NCI-H82 treated with DMSO at 0.1 percent for 48 hours (cell line): ENCODE measurements around the gene SORL1-AS1.

ENCODE experiments used
- DNase-seq: peaks from one replicate; lab custom pipeline; 2025; ENCODE audit not compliant: unreplicated experiment; lab: John Stamatoyannopoulos, UW

The SORL1-AS1 gene

GRCh38 chr11:121476379-121477032, 23.7 kb upstream of the SORL1-AS1 start:
- no peak for DNase-seq

- DNase-seq: no peak
These were observed 21.9 kb upstream of the SORL1-AS1 start for GRCh38 chr11:121474680-121475079.

- DNase-seq: no peak
These were observed 20.5 kb upstream of the SORL1-AS1 start for GRCh38 chr11:121473064-121473777.

GRCh38 chr11:121472312-121472711, 19.5 kb upstream of the SORL1-AS1 start:
- no peak for DNase-seq

GRCh38 chr11:121471167-121471566, 18.4 kb upstream of the SORL1-AS1 start:
- no peak for DNase-seq

- DNase-seq: no peak
These were observed 17.1 kb upstream of the SORL1-AS1 start for GRCh38 chr11:121469910-121470309.

- DNase-seq: no peak
These were observed 15.2 kb upstream of the SORL1-AS1 start for GRCh38 chr11:121467965-121468364.

- no peak for DNase-seq
These were observed 14.7 kb upstream of the SORL1-AS1 start for GRCh38 chr11:121467471-121467870.

- no peak for DNase-seq
These were observed 13.5 kb upstream of the SORL1-AS1 start for GRCh38 chr11:121466063-121466794.

- no peak for DNase-seq
These were observed 12.9 kb upstream of the SORL1-AS1 start for GRCh38 chr11:121465709-121466062.

- no peak for DNase-seq
These were observed 11.7 kb upstream of the SORL1-AS1 start for GRCh38 chr11:121464352-121464946.

- DNase-seq: no peak
These were observed 11.0 kb upstream of the SORL1-AS1 start for GRCh38 chr11:121463689-121464335.

- DNase-seq: no peak
These were observed 9.1 kb upstream of the SORL1-AS1 start for GRCh38 chr11:121461843-121462242.

GRCh38 chr11:121460941-121461514, 8.3 kb upstream of the SORL1-AS1 start:
- no peak for DNase-seq

- DNase-seq: no peak
These were observed 6.7 kb upstream of the SORL1-AS1 start for GRCh38 chr11:121459413-121460017.

- DNase-seq: no peak
These were observed 5.8 kb upstream of the SORL1-AS1 start for GRCh38 chr11:121458551-121458950.

GRCh38 chr11:121456816-121457431, 4.2 kb upstream of the SORL1-AS1 start:
- no peak for DNase-seq

- no peak for DNase-seq
These were observed 3.4 kb upstream of the SORL1-AS1 start for GRCh38 chr11:121456151-121456550.

- no peak for DNase-seq
These were observed 2.3 kb upstream of the SORL1-AS1 start for GRCh38 chr11:121455115-121455514.
